ENCODE data around the gene RNF225. TPM values are rescaled to one million over a fixed set of nuclear protein-coding genes. Genes with fewer than 3 reads are reported as not detected.
"Not testable (repeated sequence)": the region's sequence is repeated elsewhere in the genome, so short reads cannot be mapped to it uniquely, and the experiment has no call there.

Gene RNF225
- polyA plus RNA-seq (2013) = 0.71 and 0.76 TPM in 2 replicates

DNA sequence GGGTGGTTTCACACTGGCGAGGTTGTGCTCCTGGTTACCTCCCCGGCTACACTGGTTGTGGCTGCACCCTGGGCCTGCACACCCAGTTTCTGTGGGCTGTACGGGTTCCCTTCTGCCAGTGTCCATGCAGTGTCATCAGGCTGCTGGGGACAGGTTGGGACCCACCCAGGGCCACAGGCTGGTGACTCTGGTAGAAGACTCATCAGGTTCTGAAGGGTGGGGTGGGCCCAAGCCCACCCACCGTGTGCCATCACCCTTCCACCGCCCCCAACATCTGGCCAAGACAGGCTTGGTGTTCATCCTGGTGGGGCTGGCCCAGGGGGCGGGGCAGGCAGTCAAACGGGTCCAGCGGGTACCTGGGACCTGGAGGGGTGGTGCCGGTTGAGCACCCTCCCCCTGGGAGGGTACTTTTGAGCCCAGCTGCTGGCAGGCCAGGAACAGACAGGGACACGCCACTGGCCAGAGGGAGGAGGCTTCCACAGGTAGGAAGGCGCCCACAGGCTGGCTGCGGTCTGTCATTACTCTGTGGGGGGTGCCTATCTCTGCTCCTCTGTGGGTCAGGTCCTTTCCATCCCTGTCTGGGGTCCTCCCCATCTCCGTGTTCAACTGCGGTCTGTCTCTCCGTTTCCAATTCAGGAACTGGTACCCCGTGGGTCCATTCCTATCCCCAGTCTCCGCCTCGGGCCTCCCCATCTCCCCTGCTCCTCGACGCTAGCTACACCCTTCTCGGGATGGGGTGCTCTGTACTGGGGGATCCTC, at the start of gene RNF225:
RNF225 (plus strand) TSS at position 437 of the 759 bp plus-strand sequence. CDS start 434 bp downstream, outside the sequence.
- Histone ChIP-seq H3K4me3 (ENCODE audit: low read depth, low read length) (peak within 1 kb of the TSS; percentile 41), H3K36me3 (ENCODE audit: control insufficient read depth in 1 of 2, insufficient read depth in 2 of 2, low read length in 2 of 2) (peaks cover 37 to 40% of the 10 kb centered on the region in 2 experiments), H4K91ac (ENCODE audit: low read depth, low read length) (peak within 1 kb of the TSS; percentile 54), H3K4me1 (ENCODE audit: control insufficient read depth in 1 of 2, insufficient read depth in 2 of 2, low read length in 2 of 2) (peaks cover 22 to 31% of the 10 kb centered on the region in 2 experiments), H3K4ac (ENCODE audit: low read depth, low read length) (no peak within 1 kb of the TSS), H2BK12ac (ENCODE audit: low read length) (peak within 1 kb of the TSS; percentile 23), H3K27me3 (ENCODE audit: insufficient read depth, low read length) (peaks cover 15% of the 10 kb centered on the region), H3K9me3 (ENCODE audit: insufficient read depth, low read depth, low read length) (no peaks in the 10 kb centered on the region), H3K14ac (ENCODE audit: low read length) (peak within 1 kb of the TSS; percentile 73), H4K12ac (ENCODE audit: low read depth, low read length) (peak within 1 kb of the TSS; percentile 32), H3K23ac (ENCODE audit: low read length) (no peak within 1 kb of the TSS), H3K79me1 (ENCODE audit: low read length) (peaks cover 8% of the 10 kb centered on the region), H2BK120ac (ENCODE audit: insufficient read depth, low read length, poor library complexity) (peak within 1 kb of the TSS; percentile 10), H4K8ac (ENCODE audit: low read depth, low read length) (peak within 1 kb of the TSS; percentile 82), H3K79me2 (ENCODE audit: control insufficient read depth, insufficient read depth, low read length, poor library complexity) (peaks cover 3% of the 10 kb centered on the region), H3K4me2 (ENCODE audit: low read length) (peak within 1 kb of the TSS; percentile 57), H3K9ac (ENCODE audit: low read length) (peak within 1 kb of the TSS; percentile 24), H2AK5ac (ENCODE audit: low read length) (peak within 1 kb of the TSS; percentile 57), H2AFZ (ENCODE audit: insufficient read depth, low read length, poor library complexity) (peak within 1 kb of the TSS; percentile 57), H2BK5ac (ENCODE audit: low read depth, low read length, poor library complexity) (no peak within 1 kb of the TSS), H3K27ac (ENCODE audit: low read depth, low read length) (no peak within 1 kb of the TSS), H3K18ac (ENCODE audit: low read length) (peak within 1 kb of the TSS; percentile 71)
- peak; percentile 78 to 83 for DNase-seq
- WGBS (ENCODE audit: extremely low coverage, insufficient coverage, insufficient read length) = no CpG with 5 or more reads among the region's 21 CpGs

GRCh38 chr19:58346961-58347929, 48.2 kb upstream of the RNF225 start:
- Histone ChIP-seq H4K91ac (ENCODE audit: low read depth, low read length) (peak overlapping the region; percentile 28), H3K23ac (ENCODE audit: low read length) (no peak overlapping the region), H2AFZ (ENCODE audit: insufficient read depth, low read length, poor library complexity) (peak overlapping the region; percentile 83), H3K9me3 (ENCODE audit: insufficient read depth, low read depth, low read length) (no peaks in the 10 kb centered on the region), H3K27me3 (ENCODE audit: insufficient read depth, low read length) (peaks cover 15% of the 10 kb centered on the region), H4K8ac (ENCODE audit: low read depth, low read length) (peak overlapping the region; percentile 81), H3K4me2 (ENCODE audit: low read length) (peak overlapping the region; percentile 96), H3K9ac (ENCODE audit: low read length) (no peak overlapping the region), H4K12ac (ENCODE audit: low read depth, low read length) (peak overlapping the region; percentile 43), H2BK12ac (ENCODE audit: low read length) (no peak overlapping the region), H3K79me2 (ENCODE audit: control insufficient read depth, insufficient read depth, low read length, poor library complexity) (peaks cover 2% of the 10 kb centered on the region), H3K4me3 (ENCODE audit: low read depth, low read length) (peak overlapping the region; percentile 71), H3K18ac (ENCODE audit: low read length) (peak overlapping the region; percentile 62), H3K36me3 (ENCODE audit: control insufficient read depth in 1 of 2, insufficient read depth in 2 of 2, low read length in 2 of 2) (no peaks in the 10 kb centered on the region), H2AK5ac (ENCODE audit: low read length) (no peak overlapping the region), H3K79me1 (ENCODE audit: low read length) (peaks cover 4% of the 10 kb centered on the region), H3K4me1 (ENCODE audit: control insufficient read depth in 1 of 2, insufficient read depth in 2 of 2, low read length in 2 of 2) (peaks cover 3 to 7% of the 10 kb centered on the region in 2 experiments), H2BK120ac (ENCODE audit: insufficient read depth, low read length, poor library complexity) (no peak overlapping the region), H2BK5ac (ENCODE audit: low read depth, low read length, poor library complexity) (no peak overlapping the region), H3K4ac (ENCODE audit: low read depth, low read length) (no peak overlapping the region), H3K14ac (ENCODE audit: low read length) (peak overlapping the region; percentile 51), H3K27ac (ENCODE audit: low read depth, low read length) (no peak overlapping the region)
- no CpG with 5 or more reads among the region's 82 CpGs for WGBS (ENCODE audit: extremely low coverage, insufficient coverage, insufficient read length)
- DNase-seq = peak in 1 of 2 donors; percentile 17

- H3K36me3 ChIP-seq (ENCODE audit: control insufficient read depth in 1 of 2, insufficient read depth in 2 of 2, low read length in 2 of 2); H3K27ac ChIP-seq (ENCODE audit: low read depth, low read length); H3K79me1 ChIP-seq (ENCODE audit: low read length); H2BK5ac ChIP-seq (ENCODE audit: low read depth, low read length, poor library complexity); H3K79me2 ChIP-seq (ENCODE audit: control insufficient read depth, insufficient read depth, low read length, poor library complexity); H4K91ac ChIP-seq (ENCODE audit: low read depth, low read length); H3K4me3 ChIP-seq (ENCODE audit: low read depth, low read length); H2BK120ac ChIP-seq (ENCODE audit: insufficient read depth, low read length, poor library complexity); H3K23ac ChIP-seq (ENCODE audit: low read length); H3K4ac ChIP-seq (ENCODE audit: low read depth, low read length); H3K9ac ChIP-seq (ENCODE audit: low read length); H3K14ac ChIP-seq (ENCODE audit: low read length); H2AFZ ChIP-seq (ENCODE audit: insufficient read depth, low read length, poor library complexity); DNase-seq; H2AK5ac ChIP-seq (ENCODE audit: low read length); H4K12ac ChIP-seq (ENCODE audit: low read depth, low read length); H2BK12ac ChIP-seq (ENCODE audit: low read length); H3K9me3 ChIP-seq (ENCODE audit: insufficient read depth, low read depth, low read length); H3K4me1 ChIP-seq (ENCODE audit: control insufficient read depth in 1 of 2, insufficient read depth in 2 of 2, low read length in 2 of 2); H4K8ac ChIP-seq (ENCODE audit: low read depth, low read length); H3K18ac ChIP-seq (ENCODE audit: low read length): not testable (repeated sequence)
- WGBS (ENCODE audit: extremely low coverage, insufficient coverage, insufficient read length) = no CpG with 5 or more reads among the region's 12 CpGs
- peak overlapping the region; percentile 96 for H3K4me2 ChIP-seq (ENCODE audit: low read length)
- peaks cover 15% of the 10 kb centered on the region for H3K27me3 ChIP-seq (ENCODE audit: insufficient read depth, low read length)
These were observed 47.4 kb upstream of the RNF225 start for GRCh38 chr19:58348080-58348479.

DNA sequence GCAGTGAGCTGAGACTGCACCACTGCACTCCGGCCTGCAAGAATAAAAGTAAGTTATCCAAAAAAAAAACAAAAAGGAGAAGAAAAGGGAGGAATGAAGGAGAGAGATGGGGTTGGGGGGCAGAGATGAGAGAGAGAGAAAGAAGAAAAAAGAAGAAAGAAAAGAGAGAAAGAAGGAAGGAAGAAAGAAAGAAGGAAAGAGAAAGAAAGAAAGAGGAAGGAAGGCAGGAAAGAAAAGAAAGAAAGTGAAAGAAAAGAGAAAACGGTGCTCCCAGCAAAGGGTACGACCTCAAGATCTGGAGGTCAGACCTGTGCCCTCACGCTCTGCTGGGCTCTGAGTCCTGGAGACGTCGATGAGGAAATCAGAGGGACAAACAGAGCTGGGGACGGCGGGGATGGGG, 45.9 kb upstream of the RNF225 start:
- Histone ChIP-seq H3K36me3 (ENCODE audit: control insufficient read depth in 1 of 2, insufficient read depth in 2 of 2, low read length in 2 of 2) (no peaks in the 10 kb centered on the region), H3K27ac (ENCODE audit: low read depth, low read length) (no peak overlapping the region), H2BK12ac (ENCODE audit: low read length) (no peak overlapping the region), H3K4me2 (ENCODE audit: low read length) (no peak overlapping the region), H3K18ac (ENCODE audit: low read length) (no peak overlapping the region), H3K9ac (ENCODE audit: low read length) (no peak overlapping the region), H3K14ac (ENCODE audit: low read length) (no peak overlapping the region), H3K4ac (ENCODE audit: low read depth, low read length) (no peak overlapping the region), H3K27me3 (ENCODE audit: insufficient read depth, low read length) (peaks cover 15% of the 10 kb centered on the region), H3K23ac (ENCODE audit: low read length) (no peak overlapping the region), H2AK5ac (ENCODE audit: low read length) (no peak overlapping the region), H4K12ac (ENCODE audit: low read depth, low read length) (no peak overlapping the region), H4K91ac (ENCODE audit: low read depth, low read length) (no peak overlapping the region), H3K79me2 (ENCODE audit: control insufficient read depth, insufficient read depth, low read length, poor library complexity) (peaks cover 2% of the 10 kb centered on the region), H2BK120ac (ENCODE audit: insufficient read depth, low read length, poor library complexity) (no peak overlapping the region), H2BK5ac (ENCODE audit: low read depth, low read length, poor library complexity) (no peak overlapping the region), H3K4me3 (ENCODE audit: low read depth, low read length) (no peak overlapping the region), H3K4me1 (ENCODE audit: control insufficient read depth in 1 of 2, insufficient read depth in 2 of 2, low read length in 2 of 2) (peaks cover 3 to 7% of the 10 kb centered on the region in 2 experiments), H3K79me1 (ENCODE audit: low read length) (peaks cover 4% of the 10 kb centered on the region), H2AFZ (ENCODE audit: insufficient read depth, low read length, poor library complexity) (no peak overlapping the region), H3K9me3 (ENCODE audit: insufficient read depth, low read depth, low read length) (peaks cover 2% of the 10 kb centered on the region), H4K8ac (ENCODE audit: low read depth, low read length) (no peak overlapping the region)
- no peak for DNase-seq
- WGBS (ENCODE audit: extremely low coverage, insufficient coverage, insufficient read length) = no CpG with 5 or more reads among the region's 8 CpGs

Measured in trophoblast cell (in vitro differentiated cells and primary cell).